ENCODE results near the gene SLC7A11.

GRCh38 chr4:138241281-138242075 is 671 bp downstream of the SLC7A11 start:
- TF ChIP-seq CTCF (IDR thresholded peaks at IDR 0.05) (no peak), POLR2A (IDR thresholded peaks at IDR 0.05) (no peak), POLR2AphosphoS5 (IDR thresholded peaks at IDR 0.05) (no peak), EP300 (IDR thresholded peaks at IDR 0.05; ENCODE audit: low read depth) (no peak)
